LHCN-M2 (cell line): ENCODE data around the gene APOA5. TPM values are rescaled to one million over a fixed set of nuclear protein-coding genes. Genes with fewer than 3 reads are reported as not detected.

Source experiments
- DNase-seq: peaks from one replicate; pipeline ENCODE4 v3.0.0-alpha.2; 2012; ENCODE audit warnings: low read depth
- total RNA-seq: library from RNA; depleted of rRNA; stranded (reverse); fragments of >200 nt; gene quantifications from 2 replicates; pipeline ENCODE4 v1.2.3, GENCODE V29; 2014

The APOA5 gene
- total RNA-seq, 1 experiment from 2014 or later = not detected

DNA sequence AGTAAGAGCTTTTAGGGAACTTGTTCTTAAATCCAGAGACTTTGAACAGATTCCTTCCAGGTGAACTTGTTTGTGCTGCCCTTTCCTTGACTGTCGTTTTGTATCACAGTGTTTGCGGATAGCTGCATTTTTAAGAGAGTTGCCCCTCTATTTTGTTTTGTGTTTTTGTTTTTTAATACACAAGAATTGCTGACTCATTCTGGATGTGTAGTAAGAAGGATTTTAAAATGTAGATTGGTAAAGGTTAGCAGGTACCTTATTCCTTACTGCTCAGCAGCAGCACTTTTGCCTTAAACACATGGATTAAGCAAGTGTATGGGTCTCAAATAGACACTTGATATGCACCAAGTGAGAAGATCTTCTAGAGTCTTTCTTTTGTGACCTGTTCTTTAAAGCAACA, 8.9 kb upstream of the APOA5 start:
- no peak for DNase-seq

DNA sequence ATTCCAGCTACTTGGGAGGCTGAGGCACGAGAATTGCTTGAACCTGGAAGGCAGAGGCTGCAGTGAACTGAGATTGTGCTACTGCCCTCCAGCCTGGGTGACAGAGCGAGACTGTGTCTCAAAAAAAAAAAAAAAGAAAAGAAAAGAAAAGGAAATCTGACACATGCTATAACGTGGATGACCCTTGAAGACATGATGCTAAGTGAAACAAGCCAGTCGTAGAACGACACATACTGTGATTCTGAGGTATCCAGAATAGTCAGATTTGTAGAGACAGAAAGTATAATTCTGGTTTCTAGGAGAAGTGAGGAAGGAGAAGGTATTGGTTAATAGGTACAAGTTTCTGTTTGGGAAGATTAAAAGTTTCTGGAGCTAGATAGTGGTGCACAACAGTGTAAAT, 6.7 kb upstream of the APOA5 start:
- DNase-seq = no peak

DNA sequence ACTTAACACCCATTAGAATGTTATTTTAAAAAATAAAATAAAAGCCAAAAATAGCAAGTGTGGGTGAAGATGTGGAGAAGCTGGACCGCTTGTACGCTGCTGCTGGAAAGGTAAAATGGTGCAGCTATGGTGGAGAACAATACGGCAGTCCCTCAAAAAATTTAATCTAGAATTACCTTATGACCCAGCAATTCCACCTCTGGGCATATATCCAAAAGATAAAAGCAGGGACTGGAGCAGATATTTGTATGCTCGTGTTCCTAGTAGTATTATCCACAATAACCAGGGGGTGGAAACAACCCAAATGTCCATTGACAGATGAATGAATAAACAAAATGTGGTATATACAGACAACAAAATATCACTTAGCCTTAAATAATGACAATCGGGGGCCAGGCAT, 6.1 kb upstream of the APOA5 start:
- DNase-seq = no peak

DNA sequence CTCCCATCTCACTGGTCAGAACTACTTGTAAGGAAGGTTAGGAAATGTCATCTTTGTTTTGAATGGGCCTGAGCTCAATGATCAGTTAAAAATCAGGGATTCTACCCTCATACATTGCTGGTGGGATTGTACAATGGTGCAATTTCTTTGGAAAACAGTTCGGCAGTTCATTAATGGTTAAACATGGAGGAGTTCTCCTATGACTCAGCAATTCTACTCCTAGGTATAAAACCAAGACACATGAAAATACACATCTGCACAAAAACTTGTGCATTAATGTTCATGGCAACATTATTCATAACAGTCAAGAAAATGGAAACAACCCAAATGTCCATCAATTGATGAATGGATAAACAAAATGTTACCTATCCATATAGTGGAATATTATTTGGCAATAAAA, 4.9 kb upstream of the APOA5 start:
- no peak for DNase-seq

DNA sequence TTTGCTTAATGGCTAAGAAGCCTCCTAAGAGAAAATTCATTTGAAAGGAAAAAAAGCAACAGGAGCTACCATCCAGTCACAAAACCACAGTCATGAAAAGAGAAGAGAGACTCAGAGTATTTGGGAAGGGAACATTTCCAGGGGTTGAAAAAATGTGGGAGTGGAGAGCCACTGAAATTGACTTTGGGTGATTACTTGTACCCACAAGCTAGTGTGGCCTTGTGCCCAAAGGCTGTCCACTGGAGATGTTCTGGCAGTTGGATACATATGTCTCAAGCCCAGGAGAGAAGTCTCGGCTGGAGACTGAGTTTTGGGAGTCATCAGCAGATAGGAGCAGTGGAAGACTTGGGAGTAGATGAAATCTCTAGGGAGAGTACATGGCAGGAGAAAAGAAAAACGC, 3.2 kb upstream of the APOA5 start:
- peak; percentile 53 for DNase-seq

DNA sequence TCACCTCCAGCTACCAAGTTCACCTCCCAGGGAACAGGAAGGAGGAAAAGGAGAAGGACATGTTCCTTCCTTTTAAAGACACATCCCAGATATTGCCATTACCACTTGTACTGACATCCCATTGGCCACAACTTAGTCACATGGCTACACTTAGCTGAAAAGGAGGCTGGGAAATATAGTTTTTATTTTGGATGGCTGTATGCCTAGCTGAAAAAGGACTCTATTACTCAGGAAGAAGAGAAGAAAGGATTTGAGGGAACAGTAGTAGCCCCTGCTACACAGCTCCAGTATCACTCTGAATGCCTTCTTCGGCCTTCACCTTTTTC, 2.1 kb upstream of the APOA5 start:
- peak; percentile 48 for DNase-seq

DNA sequence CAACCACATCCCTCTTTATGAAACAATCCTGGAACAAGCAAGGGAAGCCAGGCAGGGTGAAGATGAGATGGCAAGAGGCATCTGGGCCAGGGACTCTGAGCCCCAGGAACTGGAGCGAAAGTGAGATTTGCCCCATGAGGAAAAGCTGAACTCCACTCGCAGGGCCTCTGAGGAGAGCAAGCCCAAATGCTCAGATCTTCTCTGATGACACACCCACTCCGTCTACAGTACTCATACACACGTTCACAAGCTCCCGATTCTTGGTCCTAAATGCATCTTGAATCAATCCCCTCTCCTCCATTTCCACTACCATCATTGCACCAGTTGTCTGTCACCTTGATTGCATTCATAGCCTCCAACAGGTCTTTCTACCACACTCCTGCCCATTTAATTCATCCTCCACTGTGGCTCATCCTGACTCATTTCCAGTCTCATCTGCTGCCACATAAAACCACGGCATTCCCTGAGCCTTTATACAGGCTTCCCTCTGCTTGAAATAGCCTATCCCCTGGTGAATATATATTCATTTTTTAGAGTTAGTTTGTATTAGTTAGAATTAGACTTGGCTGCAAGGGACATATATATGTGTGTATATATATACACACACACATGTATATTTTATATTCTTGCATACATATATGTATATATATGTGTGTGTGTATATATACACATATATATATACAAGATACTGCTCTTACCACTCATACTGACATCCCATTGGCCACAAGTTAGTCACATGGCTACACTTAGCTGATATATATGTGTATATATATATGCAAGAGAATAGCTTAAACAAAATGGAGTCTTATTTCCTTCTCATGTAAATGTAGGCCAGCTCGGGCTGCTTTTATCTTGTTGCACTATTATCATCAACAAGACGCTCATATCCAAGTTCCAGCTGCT, 1.4 kb upstream of the APOA5 start:
- peak; percentile 87 for DNase-seq

DNA sequence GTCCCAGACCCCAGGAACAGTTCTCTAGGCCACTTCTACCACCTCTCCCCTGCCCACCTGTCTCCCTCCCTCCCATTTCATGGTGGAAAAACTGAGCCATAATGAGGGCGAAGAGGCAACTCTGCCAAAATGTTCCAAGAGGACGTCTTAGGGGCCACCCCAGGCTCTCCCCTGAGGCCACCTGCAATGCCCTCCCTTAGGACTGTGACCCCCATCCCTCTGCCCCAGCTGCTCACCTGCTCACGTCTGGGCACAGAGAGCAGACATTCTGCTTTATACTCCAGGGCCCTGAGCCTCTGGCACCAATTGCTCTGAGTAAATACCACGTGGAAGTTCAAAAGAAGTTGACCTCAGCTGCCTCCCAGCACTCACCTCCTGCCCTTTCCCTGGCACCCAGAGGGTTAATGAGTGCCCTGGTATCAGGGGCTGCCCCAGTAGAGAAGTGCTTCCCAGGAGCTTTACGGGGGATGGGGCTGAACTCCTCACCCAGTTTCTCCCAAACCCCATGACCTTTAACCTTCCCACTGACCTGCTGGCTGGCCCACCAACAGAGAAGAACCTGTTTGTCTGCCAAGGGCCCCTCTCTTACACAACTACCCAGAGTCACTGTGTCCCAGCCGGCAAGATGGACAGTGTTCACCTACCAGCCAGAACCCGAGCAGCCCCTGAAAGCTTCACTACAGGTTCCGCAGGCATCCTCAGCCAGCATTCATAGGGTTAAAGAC, 627 bp upstream of the APOA5 start:
- DNase-seq = no peak

DNA sequence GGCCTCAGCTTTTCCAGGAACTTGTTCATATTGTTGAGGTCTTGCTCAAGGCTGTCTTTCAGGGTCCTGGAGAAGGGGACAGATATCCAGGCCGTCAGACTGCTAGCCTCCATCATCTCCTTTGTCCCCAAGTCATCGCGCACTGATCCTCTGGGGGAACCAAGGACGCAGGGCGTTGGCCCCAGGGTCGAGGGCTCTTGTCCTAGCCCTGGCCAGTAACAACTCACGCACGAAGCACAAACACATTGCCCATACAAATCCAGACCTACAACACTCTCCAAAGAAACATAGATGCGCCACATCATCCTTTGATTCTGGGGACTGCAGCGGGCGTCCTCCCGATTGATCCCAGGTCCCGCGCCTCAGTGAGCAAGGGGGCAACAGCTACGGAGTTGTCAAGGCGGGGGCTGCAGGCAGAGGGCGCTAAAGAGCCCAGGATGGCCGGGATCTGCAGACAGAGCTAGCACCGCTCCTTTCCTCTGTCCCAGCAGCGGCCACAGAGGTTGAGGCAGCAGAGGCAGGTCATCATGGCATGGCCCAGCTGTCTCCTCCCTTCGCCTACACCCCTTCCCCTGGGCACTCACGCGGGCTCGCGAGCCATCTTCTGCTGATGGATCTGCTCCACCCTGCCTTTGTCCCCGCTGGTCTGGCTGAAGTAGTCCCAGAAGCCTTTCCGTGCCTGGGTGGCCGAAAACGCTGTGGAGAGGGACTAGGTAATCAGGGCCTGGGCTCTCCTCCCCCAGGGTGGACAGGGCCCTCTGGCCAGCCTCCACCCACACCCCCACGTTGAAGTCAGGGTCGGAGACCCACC, 472 bp downstream of the APOA5 start:
- DNase-seq = peak; percentile 60

DNA sequence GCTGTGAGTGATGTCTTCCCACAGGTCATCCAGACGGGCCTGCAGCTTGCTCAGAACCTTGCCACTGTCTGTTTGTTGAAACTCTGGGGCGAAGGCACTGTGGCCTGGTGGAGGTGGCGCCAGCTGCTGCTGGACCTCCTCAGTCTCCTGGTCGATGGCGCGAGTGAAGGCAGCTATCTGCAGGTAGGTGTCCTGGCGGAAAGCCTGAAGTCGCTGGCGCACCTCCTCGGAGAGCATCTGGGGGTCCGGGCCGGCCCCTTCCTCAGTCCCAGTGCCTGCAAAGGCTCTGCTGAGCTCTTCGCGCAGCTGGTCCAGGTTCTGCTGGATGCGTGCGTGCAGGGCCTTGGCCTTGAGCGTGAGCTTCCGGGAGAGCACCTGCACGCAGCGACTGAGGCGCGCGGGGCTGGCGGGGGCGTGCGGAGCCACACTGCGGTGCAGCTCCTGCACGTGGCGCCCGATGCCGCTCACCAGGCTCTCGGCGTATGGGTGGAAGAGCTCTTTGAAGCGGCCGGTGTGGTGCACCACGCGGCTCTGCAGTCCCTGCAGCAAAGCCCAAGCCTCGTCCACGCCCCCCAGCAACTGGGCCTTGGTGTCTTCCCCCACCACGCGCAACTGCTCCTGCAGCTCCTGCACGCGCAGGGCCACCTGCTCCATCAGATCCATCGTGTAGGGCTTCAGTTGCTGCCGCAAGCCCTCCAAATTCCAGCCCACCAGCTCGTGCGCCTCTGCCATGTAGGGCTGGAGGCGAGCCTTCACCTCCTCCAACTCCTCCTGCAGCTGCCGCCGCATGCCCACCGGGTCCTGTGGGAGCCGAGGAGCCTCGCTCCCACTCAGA, 1.3 kb downstream of the APOA5 start:
- no peak for DNase-seq

DNA sequence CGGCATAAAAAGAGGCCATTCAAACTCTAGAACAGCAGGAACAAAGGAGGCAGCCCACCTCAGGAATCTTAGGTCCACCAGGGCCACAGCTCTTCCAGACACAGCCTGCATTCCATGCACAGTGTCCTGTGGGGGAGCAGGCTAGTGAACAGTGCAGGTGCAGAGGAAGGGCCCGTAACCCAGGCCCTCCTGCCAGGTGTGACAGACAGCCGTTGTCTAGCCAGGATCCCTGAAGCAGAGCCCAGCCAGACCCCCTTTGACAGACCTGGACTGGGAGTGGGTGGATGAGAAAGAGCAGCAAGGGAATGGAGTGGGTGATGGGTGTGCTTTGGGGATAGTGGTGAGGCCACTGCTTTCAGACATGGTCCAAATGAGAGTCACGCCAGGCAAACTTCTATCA, 2.7 kb downstream of the APOA5 start:
- DNase-seq = no peak

DNA sequence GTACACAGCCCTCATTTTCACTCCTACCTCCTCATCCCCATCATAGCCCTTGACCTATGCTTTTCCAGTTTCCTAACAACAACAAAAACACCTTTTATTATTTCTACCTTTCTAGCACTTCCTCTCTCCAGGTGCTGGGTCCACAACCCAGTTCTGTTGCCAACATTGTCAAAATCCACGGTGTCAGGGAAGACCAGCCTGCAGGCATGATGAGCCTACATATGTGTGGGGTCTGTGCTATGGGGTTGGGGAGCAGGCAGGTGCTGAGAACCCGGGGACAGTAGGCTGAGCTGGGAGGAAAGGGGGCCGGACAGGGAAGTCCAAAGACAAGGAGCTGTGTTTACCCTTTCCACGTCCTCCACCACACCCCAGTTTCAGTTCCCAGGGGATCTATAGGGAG, 3.1 kb downstream of the APOA5 start:
- no peak for DNase-seq

DNA sequence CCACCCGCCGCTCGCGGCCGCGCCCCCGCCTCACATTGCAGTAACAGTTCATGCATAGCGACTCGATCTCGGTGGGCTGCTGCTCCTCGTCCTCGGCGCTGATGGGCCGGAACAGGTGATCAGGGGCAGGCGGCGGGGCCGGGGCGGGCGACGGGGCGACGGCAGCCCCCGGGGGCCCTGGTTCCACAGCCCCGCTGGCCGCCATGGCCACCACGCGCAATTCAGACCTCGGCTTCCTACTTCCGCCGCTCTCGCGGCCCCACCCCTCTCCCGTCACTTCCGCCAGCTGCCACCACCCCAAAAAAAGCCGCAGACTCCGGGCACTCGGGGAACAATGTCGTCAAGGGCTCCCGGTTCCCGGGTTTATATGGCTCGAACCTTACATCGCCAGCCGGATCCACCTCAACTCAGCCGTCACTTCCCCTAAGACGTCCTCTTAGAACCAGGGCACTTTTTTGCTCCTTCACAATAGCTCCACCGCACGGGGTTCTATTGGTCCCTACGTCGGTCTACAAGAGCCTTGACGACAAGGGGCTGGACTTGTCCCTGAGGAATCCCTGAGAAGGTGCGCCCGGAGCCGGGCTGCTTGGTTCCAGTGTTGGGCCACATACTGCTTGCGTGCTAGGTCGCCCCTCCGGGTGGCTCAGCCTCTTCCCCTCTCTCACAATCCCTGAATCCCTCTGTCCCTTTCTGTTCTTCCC, 3.7 kb downstream of the APOA5 start, which contains the start of gene ZPR1:
Gene ZPR1 (minus strand): TSS at position 238 of the 701 bp plus-strand sequence. CDS start 33 bp downstream, at position 205.
- peak; percentile 66 for DNase-seq

DNA sequence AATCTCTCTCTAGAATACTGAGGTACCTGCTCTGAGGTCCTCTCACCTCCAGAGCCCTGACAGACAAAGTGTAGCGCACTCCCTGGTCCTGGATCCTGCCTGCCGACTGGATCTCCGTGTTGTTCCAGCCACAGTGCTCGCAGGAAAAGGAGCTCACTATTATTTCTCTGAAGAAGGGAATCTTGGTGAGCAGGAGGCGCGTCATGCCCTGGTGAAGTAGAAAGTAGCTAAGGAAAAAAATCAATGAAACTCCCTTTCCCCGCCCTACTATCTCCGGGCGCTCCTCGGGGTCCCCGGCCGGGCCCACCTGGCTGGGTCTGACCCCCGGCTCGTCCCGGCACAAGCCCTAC, 4.3 kb downstream of the APOA5 start:
- DNase-seq = no peak

DNA sequence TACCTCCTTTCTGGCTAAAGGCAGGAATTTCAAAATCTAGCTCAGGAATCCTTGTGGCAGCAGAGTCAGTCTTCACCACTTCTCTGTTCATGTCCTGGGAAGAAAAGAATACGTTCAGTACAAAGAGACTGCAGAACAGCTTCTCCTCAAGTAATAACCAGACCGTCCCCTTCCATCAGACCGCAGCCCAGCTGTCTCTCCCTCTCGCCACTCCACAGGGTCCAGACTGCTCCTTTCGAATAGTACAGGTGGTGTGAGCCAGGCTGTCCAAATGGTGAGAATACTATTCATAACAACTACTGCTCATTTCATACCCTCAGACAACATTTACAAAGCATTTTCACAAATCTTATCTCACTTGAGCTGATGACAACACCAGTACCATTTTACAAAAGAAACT, 4.7 kb downstream of the APOA5 start:
- peak; percentile 50 for DNase-seq

DNA sequence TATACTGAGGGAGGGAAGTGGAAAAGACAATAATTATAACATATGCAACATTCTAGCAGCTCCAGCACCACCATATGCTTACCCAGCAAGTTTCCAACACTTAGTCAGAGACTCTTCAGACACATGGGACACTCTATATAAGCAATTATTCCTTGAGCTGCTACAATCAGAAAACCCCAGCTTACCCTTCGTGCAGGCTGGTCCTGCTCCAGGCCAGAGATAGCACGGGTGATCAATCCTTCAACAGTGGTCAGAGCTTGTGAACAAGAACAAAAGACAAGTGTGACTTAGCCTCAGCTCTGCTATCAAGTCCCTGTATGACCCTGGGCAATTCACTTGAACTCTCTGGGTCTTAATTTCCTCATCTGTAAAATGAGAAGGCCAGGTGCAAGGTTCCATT, 5.4 kb downstream of the APOA5 start:
- DNase-seq = no peak

DNA sequence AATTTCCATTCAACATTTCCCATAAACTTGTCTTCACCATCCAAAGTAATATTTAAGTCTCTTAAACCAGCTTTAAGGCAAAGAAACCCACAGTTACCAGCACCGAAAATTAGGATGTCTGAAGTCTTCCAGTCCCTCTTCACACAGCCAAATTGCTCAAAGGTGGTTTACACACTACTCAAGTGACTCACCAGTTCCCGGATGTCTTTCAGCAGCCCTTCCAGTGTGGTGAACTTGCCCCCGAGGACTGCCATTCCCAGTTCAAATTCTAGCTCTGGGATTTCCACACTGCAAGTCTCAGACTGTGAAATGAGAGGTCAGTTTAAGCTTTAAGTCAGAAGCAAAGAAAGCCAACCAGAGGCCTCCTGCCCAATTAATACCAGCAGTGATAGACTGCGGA, 9.0 kb downstream of the APOA5 start:
- peak; percentile 65 for DNase-seq

DNA sequence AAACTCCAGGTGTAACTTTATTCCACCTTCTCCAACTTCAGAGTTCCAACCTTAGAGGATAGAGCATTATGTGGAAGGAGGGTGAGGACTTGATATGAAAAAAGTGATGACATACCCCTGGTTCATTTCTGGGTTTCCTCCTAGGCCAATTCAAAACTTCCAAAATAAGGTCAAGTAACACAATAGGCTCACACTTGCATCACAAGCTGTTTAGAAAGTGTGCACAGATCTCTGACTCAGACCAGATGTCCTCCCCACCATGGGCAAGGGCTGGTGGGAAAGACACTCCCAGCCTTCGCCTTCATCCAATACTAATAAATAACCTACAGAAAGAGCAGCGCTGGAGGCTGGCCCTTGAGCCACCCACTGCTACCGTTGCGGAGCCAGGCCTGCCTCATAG, 13.1 kb downstream of the APOA5 start:
- no peak for DNase-seq

DNA sequence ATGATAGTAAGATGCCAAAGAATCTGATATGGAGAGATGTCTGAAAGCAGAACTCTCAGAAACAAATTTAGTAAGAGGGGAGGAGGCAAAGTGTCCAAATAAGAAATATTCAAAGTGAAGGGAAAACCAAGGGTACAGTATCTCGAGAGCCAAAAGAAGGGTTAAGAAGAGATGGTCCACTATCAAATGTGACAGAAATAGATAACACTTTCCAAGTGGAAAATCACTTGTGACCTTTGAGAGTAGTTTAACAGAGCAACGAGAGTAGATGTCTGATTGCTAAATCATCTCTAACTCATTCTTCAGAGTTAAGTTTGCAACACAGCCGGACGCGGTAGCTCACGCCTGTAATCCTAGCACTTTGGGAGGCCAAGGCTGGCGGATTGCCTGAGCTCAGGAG, 14.6 kb downstream of the APOA5 start:
- no peak for DNase-seq

DNA sequence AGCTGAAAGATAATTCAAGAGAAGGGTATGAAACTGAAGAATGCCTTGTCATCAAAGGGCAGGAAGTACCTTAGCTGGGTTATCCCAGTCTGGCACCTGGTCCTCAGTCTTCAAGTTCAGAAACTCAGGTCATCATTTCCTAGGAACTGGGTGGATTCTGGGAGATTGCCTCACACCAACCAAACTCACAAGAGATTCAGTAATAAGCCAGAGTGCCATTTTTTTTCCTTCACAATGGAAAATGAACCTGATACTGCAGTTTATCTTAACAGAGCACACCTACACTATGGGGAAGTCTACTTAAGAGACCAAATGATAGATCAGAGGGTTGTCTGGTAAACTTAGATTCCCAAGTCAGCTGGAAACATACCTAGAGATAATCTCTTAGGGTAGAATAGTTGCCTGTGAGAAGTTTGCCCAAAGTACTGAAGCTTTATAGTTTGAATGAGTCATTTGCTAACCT, 15.1 kb downstream of the APOA5 start:
- DNase-seq = no peak

DNA sequence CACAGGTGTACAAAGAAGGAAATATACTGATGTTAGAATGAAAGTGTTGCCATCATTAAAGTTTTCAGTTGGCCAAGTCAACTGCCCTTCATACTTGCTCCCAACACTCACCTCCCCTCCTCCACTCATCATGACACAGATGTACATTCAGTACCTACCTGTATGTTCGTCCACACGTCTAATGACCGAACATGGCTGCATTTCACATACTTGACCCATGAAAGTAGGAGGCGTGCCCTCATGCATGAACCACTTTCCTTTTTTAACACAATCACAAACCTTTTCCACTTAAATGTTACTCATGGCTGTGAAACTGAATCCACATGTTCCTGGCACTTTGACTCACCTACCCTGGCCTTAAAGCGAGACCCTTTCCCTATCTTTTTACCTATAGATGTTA, 15.7 kb downstream of the APOA5 start:
- DNase-seq = no peak
